Panc1 (cell line): ENCODE results near the gene TTBK1. TPM values are rescaled to one million over a fixed set of nuclear protein-coding genes. Genes with fewer than 3 reads are reported as not detected.

Experiments used
- ATAC-seq: fragments of 200-7000 bp; cut with Tn5 transposase; 2 replicates; pipeline ENCODE4 v1.9.1; 2020; ENCODE audit warnings: mild to moderate bottlenecking, moderate library complexity
- BruUV-seq: library from RNA; stranded (reverse); fragments of 400-500 nt; replicated peaks from 2 replicates; lab custom pipeline; 2021; lab: Mats Ljungman, UMichigan
- CTCF ChIA-PET: fragments of 300-600 bp; sonication (Branson Sonifier 250); formaldehyde crosslinking; loops from one replicate; lab custom pipeline; 2022; ENCODE audit warnings: antibody characterized with exemption; lab: Charles Lee
- POLR2A ChIA-PET: fragments of 300-600 bp; sonication (Branson Sonifier 250); formaldehyde crosslinking; loops from one replicate; lab custom pipeline; 2022; ENCODE audit warnings: antibody characterized with exemption; lab: Charles Lee
- DNase-seq: peaks from one replicate; pipeline ENCODE4 v3.0.0-alpha.2; 2010; ENCODE audit warnings: low read depth, low spot score
- H3K27ac ChIP-seq: 2 replicates; pipeline ENCODE4 v1.5.1; 2011; ENCODE audit warnings: mild to moderate bottlenecking, low read length, inconsistent platforms
- H3K27me3 ChIP-seq: fragments of 200-500 bp; sonication (Bioruptor generic); 2 replicates; pipeline ENCODE4 v1.6.0; 2014; ENCODE audit warnings: low read length, inconsistent platforms; ENCODE audit not compliant: control insufficient read depth, insufficient read depth
- H3K36me3 ChIP-seq: fragments of 200-500 bp; sonication (Bioruptor generic); 2 replicates; pipeline ENCODE4 v1.5.1; 2014; ENCODE audit warnings: inconsistent platforms, mild to moderate bottlenecking, low read length, moderate library complexity; ENCODE audit not compliant: control insufficient read depth, insufficient read depth
- H3K4me1 ChIP-seq: 2 replicates; pipeline ENCODE4 v1.5.1; 2011; ENCODE audit warnings: inconsistent platforms, mild to moderate bottlenecking, low read length, moderate library complexity; ENCODE audit not compliant: control insufficient read depth, insufficient read depth
- H3K4me3 ChIP-seq, 2 experiments: 2 replicates each; pipeline ENCODE4 v1.5.1; 2011 to 2012; ENCODE audit warnings: low read depth in 2 of 2, low read length in 2 of 2, mild to moderate bottlenecking in 2 of 2, inconsistent platforms in 1 of 2, moderate library complexity in 1 of 2
- H3K9me3 ChIP-seq: fragments of 200-500 bp; sonication (Bioruptor generic); 2 replicates; pipeline ENCODE4 v1.5.1; 2014; ENCODE audit warnings: low read depth, mild to moderate bottlenecking, inconsistent platforms, low read length, moderate library complexity; ENCODE audit not compliant: control insufficient read depth, insufficient read depth
- CTCF ChIP-seq: fragments of 450-650 bp; IDR thresholded peaks from 2 replicates; pipeline ENCODE4 v1.5.1; 2017; ENCODE audit warnings: mild to moderate bottlenecking
- POLR2AphosphoS5 ChIP-seq: IDR thresholded peaks from 2 replicates; pipeline ENCODE4 v1.6.1; 2012; ENCODE audit warnings: mild to moderate bottlenecking, low read depth, low read length, moderate library complexity
- REST ChIP-seq, 2 experiments: IDR thresholded peaks; 2 replicates each; pipeline ENCODE4 v1.6.1; 2011 to 2012; ENCODE audit warnings: low read depth in 2 of 2, control low read depth in 1 of 2, low read length in 1 of 2, mild to moderate bottlenecking in 1 of 2, moderate library complexity in 1 of 2; ENCODE audit not compliant: insufficient read depth in 1 of 2
- SIN3A ChIP-seq: IDR thresholded peaks from 2 replicates; pipeline ENCODE4 v1.6.1; 2012; ENCODE audit warnings: low read depth, mild to moderate bottlenecking, low read length, moderate library complexity, borderline replicate concordance; ENCODE audit not compliant: insufficient read depth
- TCF7L2 ChIP-seq: IDR thresholded peaks from 2 replicates; pipeline ENCODE4 v1.6.1; 2011; ENCODE audit warnings: mild to moderate bottlenecking, low read depth, low read length, inconsistent platforms
- in situ Hi-C: cut with HindIII; loops from 2 replicates; pipeline ENCODE4 v1.10.0; 2016; ENCODE audit warnings: low sequenced_read_pairs, low pct_unique_long_range_greater_than_20kb
- intact Hi-C: fragments of 100-400 bp; cut with micrococcal nuclease; formaldehyde crosslinking; loops from one replicate; pipeline ENCODE4 v1.10.0; 2022; ENCODE audit not compliant: unreplicated experiment
- total RNA-seq: library from RNA; stranded (reverse); gene quantifications from one replicate; pipeline ENCODE4 v1.2.1, GENCODE V29; 2021; ENCODE audit not compliant: unreplicated experiment

The TTBK1 gene
- total RNA-seq, 1 experiment from 2014 or later = 0.10 TPM

GRCh38 chr6:43263314-43264178 is 20.3 kb downstream of the TTBK1 start:
- H3K9me3 ChIP-seq = no peaks in the 10 kb centered on the region
- TF ChIP-seq REST (IDR thresholded peaks at IDR 0.05; ENCODE audit: insufficient read depth in 1 of 2, low read depth in 2 of 2, low read length in 1 of 2) (0 out of 4 replicates have a peak, but pooled peaks of 1 of the 2 experiments have one; percentile 60), TCF7L2 (no peak), POLR2AphosphoS5 (no peak), CTCF (peak; percentile 95), SIN3A (no peak)
- no peak overlapping the region for H3K27ac ChIP-seq
- no TSS peak for BruUV-seq
- no peaks in the 10 kb centered on the region for H3K27me3 ChIP-seq
- no peak overlapping the region for H3K4me3 ChIP-seq
- H3K36me3 ChIP-seq = no peaks in the 10 kb centered on the region
- ChIA-PET CTCF (interaction anchor here (0.5 to 1.2 kb wide), 7 partner anchors 11 to 233 kb away, joined by 3 to 5 read pairs (median 3); partner anchors contain the start of gene CRIP3), POLR2A (no interaction called here)
- peak; percentile 97 for ATAC-seq
- H3K4me1 ChIP-seq = peaks cover 6% of the 10 kb centered on the region
- intact Hi-C loops = loop anchor here (2.0 kb wide), 1 partner anchor 71 kb away; no protein-coding TSS in a partner anchor
- in situ Hi-C loops = no loop called here
- peak; percentile 42 for DNase-seq

GRCh38 chr6:43264599-43265145 is 21.4 kb downstream of the TTBK1 start:
- H3K4me3 ChIP-seq = no peak overlapping the region
- no peak overlapping the region for H3K27ac ChIP-seq
- no peaks in the 10 kb centered on the region for H3K27me3 ChIP-seq
- CTCF ChIA-PET = no interaction called here
- POLR2A ChIA-PET = no interaction called here
- H3K36me3 ChIP-seq = no peaks in the 10 kb centered on the region
- no TSS peak for BruUV-seq
- H3K9me3 ChIP-seq = no peaks in the 10 kb centered on the region
- peaks cover 9% of the 10 kb centered on the region for H3K4me1 ChIP-seq
- in situ Hi-C loops (no loop called here), intact Hi-C loops (no loop called here)
- DNase-seq (no peak), ATAC-seq (no peak)
- TF ChIP-seq CTCF (no peak), REST (IDR thresholded peaks at IDR 0.05; ENCODE audit: insufficient read depth in 1 of 2, low read depth in 2 of 2, low read length in 1 of 2) (no peak), POLR2AphosphoS5 (no peak), TCF7L2 (no peak), SIN3A (no peak)
